ENCODE data around the gene CMTM5.
"Not testable (repeated sequence)": the region's sequence is repeated elsewhere in the genome, so short reads cannot be mapped to it uniquely, and the experiment has no call there.

CMTM5 gene

DNA sequence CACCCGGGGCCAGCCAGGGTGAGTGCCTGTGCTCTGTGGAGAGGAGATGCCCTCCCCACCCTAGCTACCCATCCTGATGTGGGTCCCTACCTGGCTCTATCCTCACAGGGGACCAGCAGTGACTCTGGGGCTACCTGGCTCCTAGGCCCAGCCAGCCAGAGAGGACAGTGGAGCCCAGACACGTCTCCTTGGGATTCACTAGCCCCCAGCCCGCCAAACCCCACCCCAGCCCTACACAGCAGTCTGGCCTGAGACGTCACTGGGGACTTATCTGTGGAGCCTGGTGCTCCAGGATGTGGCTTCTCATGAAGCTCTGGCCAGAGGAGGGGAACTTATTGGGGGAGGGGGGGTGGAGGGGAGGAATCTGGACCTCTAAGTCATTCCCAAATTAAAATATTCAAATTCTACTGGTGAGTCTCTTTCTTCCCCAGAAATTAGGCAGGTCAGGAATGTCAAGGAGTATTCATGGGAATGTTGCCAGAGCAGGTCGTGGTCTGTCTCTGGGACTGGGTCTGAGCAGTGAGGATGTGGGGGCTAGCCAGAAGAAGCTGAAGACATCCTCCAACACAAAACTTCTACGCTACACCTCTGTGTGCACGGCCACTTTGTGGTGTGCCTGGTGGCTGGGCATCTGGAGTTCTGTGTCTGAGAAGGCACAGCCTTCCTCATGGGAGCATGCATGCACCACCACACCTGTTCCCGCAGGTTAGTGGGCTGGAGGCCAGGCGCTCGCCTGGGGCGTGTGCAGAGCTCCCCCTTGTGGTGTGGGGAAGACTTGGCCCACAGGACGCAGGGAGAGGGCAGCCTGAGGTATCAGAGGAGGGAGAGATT is 2.7 kb downstream of the CMTM5 start:
- peak; percentile 15 for DNase-seq

DNA sequence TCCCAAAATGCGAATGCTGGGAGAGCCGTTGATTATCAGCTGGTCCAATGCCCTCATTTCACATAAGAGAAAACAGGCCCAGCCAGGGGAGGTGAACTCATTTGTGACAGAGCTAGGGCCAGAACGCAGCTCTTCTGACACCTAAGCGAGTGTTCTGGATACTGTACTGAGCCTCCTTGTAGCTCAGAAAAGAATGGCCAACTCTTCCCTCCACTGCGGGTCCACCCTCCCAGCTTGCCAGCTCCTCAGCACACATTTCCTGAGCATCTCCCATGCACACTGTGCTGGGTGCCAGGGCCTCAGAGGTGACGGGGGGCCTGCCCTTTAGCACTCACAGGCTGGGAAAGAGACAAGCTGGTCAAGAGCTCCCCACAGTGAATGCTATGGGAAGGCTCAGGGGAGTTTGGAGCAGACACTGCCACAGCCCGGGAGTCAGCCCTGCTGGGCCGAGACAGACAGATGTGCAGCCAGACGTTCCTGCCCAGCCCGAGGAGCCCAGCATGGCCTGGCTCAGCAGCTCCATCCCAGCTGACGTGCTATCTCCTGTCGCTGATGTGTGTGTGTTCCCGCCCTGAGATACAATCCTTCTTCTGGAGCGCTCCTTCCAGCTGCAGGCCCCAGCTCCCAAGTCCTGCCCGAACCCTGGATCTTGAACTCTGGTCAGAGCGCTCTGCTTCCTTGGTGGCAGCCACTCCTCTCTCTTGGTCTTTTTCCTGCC is 3.5 kb downstream of the CMTM5 start:
- DNase-seq: no peak

DNA sequence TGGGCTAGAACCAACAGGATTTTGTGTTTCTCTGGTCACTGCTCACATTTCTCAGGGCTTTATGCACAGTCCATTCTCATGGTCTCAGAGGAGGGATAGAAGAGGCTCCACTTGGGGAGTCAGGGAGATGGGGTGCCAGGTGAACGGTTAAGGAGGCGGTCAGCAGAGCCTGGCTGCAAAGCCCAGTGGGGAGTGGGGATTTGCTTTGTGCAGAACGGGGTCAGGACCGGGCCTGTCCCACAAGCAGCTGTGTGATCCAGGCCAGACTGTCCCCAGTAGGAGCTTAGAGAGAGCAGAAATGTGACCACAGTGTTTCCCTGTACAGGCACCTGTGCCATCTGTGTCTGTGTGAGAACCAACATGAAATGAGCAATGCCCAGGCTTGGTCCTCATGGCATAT is 4.1 kb downstream of the CMTM5 start:
- DNase-seq: no peak

DNA sequence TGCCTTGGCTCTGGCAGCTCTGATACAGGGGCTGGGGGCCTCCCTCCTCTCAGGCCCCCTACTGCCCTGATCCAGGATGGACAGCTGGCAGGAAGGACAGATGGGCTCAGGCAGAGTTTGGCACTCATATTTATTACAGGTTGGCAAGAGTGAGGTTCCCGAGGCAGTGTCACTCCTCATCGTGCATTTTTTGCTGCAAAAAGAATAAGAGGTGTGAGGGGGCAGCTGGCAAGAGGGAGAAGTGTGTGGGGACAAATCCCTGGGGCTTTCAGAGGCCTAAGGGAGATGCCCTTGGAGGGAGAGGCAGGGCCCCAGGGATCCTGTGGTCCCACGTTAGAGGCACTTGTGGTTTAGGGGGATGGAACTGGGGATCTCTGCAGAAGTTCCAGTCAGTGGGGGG is 5.0 kb downstream of the CMTM5 start:
- DNase-seq: no peak

DNA sequence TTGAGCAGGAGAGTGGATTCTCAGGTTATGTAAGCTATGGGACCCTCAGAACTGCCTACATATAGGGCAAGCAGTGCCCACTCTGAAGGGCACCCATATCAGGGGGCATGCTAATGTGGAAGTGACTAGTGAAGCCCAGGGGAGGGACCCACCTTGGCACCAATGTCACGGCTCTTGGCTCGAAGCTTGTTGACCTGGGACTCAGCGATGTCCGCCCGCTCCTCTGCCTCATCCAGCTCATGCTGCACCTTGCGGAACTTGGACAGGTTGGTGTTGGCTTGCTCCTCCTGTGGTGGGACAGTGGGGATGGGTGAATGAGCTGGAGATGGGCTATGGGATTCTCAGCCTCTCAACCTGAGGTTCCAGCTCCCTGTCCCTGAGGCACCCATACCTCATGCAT is 5.4 kb downstream of the CMTM5 start:
- DNase-seq: no peak

DNA sequence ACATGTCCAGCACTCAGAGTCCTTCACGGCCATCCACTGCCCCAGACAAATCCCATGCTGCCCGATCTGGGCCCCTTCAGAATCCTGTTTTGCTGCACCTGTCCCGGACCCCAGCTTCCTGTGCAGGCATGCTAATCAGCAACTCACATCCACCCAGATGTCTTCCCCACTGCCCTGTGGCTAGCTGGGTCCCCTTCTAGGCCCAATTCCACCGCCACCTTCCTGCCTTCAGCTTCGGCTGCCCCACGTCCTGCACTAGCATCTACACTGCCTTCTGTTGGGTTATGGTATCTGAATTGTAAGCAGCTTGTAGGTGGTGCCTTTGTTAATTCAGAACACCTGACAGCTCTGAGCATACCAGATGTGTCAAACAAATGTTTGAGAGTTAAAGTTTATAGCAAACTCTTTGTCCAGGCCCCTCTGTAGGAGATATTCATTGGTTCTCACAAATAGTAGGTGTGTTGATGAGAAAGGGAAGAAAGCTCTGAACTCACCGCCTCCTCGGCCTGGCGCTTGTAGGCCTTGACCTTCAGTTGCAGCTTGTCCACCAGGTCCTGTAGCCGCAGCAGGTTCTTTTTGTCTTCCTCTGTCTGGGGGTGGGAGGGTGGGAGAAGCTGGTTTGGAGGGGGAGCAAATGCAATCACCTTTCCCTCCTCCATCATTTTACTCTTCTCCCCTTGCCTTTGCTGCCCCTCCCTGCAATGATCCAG is 6.0 kb downstream of the CMTM5 start:
- no peak for DNase-seq

DNA sequence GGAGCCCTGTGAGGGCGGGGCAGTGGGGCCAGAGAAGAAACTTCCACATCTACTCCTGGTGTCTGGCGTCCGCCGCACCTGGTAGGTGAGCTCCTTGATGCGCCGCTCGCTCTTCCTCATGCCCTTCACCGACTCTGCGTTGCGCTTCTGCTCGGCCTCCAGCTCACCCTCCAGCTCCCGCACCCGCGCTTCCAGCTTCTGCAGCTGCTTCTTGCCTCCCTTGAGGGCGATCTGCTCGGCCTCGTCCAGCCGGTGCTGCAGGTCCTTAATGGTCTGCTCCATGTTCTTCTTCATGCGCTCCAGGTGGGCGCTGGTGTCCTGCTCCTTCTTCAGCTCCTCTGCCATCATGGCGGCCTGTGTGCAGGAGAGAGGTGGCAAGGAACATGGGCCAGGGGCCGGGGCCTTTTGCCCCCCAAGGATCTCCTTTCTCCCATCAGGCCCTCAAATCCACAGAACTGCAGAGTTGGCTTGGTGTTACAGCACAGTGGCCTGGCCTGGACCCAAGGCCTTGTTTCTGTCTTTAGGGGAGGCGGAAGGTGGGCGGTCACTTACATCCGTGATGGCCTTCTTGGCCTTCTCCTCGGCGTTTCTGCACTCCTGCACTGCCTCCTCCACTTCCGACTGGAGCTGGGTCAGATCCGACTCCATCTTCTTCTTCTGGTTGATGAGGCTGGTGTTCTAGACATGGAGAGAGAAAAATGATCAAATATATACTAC is 7.7 kb downstream of the CMTM5 start:
- DNase-seq: no peak

DNA sequence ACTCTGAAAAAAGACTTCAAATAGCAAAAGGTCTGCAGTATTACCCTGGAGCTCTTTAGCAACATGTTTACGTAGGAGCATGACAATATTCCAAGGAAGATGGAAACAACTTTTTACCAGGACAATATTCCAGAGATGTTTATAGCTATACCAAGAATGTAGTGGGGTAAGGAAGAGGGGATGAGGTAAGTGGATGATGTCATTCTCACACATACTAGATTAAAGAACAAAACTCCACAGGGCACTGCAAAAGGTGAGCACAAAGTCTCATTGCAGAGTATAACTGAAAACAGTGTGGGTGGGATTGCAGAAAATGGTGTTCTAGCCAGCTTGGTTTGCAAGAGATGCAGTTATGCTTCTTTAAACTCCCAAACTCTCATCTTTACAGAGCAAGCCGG is 8.4 kb downstream of the CMTM5 start:
- no peak for DNase-seq

DNA sequence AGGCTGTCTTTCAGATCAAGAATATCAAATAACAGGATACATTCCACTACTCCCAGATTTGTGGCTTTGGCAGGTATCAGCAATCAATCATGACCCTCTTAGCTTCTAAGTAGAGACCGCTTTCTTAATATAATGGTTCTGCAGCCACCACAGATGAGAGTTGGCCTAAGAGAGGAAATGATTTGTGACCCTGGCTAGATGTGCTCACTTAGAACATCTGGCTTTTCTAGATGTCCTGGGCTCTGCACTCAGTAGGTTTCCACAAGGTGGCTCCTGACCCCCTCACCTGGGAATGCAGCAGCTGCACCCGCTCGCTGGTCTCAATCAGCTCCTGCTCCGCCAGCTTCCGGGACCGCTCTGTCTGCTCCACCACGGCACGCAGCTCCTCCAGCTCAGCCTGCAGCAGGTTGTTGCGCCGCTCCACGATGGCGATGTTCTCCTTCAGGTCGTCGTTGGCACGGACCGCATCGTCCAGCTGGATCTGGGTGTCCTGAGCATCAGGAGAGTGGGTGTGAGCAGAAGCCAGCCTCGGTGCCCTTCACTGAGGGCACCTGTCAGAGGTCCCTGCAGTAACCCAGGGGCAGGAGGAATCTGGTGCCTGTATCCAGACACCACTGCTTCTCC is 8.9 kb downstream of the CMTM5 start:
- no peak for DNase-seq

DNA sequence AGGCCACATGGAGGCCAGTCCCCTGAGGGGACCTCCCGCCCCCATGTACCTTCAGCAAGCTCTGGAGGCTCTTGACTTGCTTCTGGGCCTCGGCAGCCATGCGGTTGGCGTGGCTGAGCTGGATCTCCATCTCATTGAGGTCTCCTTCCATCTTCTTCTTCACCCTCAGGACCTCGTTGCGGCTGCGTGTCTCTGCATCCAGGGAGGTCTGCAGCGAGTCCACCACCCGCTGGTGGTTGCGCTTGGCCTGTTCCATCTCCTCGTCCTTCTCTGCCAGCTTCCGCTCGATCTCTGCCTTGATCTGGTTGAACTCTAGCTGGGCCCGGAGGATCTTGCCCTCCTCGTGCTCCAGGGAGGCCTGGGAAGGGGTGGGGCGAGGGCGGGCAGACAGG is 9.4 kb downstream of the CMTM5 start:
- not testable (repeated sequence) for DNase-seq

DNA sequence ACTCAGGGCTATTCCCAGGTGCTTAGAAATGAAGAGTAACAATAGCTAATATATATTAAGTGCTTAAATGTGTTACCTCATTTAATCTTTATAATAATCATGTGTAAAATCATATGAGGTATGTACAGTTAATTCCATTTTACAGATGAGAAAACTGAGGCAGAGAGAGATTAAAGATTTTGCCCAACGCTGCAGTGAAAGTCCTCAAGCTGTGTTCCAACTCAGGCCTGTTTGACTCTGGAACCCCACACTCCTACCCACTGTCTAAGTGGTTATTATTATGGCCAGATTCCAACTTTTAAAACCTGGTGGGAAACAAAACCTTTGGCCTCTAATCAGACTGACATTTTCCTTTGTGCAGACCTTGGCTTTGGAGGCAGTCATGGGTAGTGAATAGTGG is 10.2 kb downstream of the CMTM5 start:
- no peak for DNase-seq

DNA sequence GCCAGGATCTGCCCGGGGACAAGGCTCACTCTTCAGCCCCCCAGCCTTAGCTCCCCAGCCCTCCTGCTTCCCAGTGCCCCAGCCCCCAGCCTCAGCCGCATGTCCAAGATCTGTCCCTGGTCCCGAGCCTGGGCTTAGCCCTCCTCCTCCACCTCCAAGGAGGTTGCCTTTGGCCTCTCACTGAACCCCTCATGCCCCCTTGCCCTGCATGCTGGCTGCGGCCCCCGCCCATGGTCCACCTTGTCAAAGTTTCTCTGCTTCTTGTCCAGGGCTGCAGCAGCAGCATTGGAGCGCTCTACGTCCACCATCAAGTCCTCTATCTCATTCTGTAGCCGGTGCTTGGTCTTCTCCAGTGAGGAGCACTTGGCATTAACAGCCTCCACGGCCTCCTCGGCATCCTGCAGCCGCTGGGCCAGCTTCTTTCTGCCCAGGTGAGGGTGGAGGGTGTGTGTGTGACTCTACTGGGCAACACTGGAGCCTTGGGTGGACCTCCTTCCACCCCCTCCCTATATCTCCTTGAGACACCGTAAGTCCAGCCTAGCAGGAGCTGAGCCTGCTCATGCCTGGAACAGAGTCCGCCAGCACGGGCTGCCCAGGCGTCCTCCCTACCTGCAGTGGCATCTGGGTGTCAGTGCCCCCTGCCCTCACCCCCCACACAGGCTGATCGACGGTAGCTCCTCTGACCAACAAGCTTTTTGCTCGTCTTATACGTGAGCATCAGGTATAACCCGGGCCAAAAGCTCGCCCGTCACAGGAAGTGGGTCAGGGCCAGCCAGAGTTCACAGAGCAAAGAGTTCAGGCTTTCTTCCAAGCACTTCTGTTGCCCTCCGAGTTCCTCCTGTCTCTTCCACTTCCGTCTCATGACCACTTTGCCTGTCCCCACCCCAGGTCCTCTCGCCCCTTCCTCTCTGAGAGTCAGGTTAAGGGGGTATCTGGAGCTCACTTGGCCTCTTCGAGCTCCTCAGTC is 11.4 kb downstream of the CMTM5 start:
- no peak for DNase-seq

DNA sequence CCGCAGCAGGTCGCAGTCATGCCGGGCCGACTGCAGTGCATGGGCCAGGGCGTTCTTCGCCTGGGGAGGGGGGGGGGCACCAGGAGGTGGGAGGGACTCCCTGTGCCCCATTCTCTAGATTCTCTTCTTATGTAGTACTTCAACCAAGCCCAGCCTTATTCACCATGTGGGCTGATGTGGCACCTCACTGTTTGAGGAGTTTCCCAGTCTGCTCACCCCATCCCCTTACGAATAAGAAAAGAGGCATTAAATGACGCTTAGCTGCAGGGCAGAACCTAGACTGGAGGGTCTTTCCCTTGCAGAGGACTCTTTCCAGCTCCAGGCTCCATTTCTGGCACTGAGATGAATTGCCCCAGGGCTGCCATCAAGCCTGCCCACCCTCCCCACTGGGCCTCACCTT is 12.2 kb downstream of the CMTM5 start:
- no peak for DNase-seq

DNA sequence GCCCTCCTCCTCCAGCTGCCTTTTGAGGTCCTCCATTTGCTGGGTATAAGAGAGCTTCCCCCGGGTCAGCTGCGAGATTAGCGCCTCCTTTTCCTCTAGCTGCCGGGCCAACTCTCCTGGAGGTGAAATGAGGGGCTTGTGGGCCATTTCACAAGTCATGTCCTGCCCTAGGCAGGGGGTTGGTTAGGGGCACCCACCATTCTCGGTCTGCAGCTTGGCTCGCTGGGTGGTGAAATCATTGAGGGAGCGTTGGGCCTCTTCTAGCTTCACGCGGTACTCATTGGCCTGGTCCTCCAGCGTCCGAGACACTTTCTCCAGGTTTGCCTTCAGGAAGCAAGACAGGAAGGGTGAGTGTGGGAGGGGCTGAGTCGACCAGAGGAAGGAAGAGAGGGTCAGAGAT is 12.6 kb downstream of the CMTM5 start:
- DNase-seq: no peak

DNA sequence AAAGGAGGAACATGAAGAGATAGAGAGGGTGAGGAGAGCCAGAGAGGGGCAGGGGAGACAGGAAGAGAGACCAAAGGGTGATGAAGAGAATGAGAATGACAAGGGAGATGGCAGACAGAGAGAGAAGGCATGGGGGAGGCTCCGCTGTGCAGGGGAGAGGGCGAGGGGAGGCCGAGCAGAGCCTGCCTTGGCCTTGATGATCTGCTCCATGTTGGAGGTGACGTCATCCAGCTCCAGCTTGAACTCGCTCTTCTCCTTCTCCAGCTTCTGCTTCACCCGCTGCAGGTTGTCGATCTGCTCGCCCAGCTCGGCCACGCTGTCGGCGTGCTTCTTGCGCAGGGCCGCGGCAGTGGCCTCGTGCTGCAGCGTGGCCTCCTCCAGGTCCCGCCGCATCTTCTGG is 13.0 kb downstream of the CMTM5 start:
- DNase-seq: not testable (repeated sequence)

DNA sequence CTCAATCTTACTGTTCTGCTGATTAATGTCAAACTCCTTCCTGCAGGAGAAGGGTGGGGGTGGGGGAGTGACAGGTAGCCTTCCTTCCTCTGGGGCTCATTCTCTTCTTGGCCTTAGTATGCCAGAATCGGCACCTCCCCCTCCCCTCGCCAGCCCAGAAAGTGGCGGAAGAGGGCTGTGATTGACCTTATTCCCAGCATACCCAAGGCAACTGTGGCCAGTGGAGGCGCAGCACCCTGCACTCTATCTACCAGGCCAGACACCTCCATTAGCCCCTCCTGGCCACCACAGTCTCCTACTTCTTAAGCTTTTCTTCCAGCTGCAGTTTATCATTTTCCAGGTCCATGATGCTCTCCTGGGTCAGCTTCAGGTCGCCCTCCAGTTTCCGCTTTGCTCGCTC is 15.8 kb downstream of the CMTM5 start:
- DNase-seq: no peak

DNA sequence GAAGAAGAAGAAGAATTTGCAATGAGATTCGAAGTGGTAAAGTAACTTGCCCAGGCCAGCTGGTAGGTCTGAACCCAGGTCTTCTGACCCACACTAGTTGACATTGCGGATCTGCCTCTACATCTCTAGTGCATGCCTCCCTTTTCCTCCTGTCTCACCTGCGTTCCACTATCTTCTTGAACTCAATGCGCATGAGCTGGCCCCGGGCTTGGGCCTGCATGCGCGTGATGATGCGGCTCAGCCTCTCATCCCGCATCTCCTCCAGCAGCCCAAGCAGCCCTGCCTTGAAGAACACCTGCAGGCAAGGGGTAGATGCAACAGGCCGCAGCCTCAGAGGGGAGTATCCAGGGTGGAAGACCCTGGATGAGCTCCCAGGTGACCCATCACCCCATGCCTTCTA is 19.3 kb downstream of the CMTM5 start:
- DNase-seq: no peak

DNA sequence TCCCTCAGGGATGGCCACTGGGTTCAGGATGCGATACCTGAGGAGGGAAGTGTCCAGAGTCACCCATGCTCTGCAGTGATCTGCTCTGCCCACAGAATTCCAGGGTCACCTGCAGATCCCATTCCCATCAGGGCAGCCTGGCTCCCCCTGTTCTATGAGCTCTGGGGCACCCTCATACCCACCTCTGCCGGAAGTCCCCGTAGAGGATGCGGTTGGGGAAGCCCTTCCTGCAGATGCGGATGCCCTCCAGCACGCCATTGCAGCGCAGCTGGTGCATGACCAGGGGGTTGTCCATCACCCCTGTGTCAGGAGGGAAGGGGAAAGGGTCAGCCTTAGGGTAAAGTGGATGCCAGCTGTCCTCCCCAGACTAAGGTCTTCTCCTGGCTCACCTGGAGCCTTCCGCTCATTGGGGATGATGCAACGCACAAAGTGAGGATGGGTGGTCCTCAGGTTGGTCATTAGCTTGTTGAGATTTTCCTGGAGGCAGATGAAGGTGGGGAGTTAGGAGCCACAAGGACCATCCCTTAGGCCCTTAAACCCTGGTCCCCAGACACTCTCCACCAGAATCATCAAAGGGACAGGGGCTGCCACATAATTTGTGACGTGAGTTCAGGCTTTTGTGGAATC is 20.0 kb downstream of the CMTM5 start:
- no peak for DNase-seq

DNA sequence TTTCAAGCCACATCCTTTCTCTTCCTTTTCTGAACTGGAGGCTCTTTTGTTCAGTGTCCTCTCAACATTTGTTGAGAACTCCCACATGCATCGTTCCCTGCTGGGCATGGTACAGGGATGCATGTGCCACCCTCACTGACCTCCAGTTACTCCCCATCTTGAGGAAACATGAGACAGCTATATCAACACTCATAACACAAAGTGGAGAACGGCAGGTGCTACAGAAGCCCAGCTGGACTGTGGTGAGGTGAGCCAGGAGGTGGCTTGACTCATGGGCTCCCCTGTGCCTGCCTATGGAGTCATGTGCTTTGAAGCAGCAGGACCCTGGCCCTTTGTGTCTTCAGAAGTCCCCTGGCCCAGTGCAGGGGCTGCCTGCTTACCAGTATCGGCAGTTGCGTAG is 21.5 kb downstream of the CMTM5 start:
- DNase-seq: no peak

DNA sequence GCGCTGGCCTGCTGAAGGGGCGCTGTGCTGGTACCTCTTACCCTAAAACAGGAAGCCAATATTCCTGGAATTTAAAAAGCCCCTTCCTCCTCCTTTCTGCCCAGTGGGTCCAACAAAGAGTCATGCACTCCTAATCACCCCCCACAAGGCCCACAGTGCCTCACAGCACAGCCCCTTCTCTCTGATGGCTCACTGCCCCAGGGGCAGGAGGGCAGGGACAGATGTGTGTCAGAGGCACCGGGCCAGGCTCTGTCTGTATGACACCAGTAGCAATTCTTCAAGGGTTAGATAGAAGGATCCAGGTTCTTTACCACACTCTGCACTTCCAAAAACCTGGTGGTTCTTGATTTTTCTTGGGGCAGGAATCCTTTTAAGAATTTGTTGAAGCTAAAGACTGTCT is 22.3 kb downstream of the CMTM5 start:
- DNase-seq: no peak

DNA sequence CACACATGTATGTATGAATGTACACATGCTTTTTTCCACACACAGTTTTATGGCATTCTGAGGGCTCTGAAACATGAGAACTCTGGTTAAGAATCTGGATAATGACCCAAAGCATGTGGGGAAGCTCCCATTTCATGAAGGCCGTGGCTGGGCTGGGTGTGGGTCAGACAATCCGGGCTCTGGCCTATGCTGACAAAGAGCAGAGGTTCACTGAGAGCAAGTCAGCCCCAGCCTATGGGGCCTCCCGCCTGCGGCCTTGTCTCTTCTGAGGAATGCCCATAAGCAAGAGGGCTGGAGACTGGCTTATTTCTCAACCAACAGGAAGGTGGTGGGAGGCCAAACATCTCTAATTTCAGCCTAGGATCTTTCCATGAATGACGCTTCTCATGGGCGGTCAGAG is 22.7 kb downstream of the CMTM5 start:
- DNase-seq: no peak
